H9 (cell line): ENCODE results near the gene DHRS2. TPM values are rescaled to one million over a fixed set of nuclear protein-coding genes. Genes with fewer than 3 reads are reported as not detected.

Source experiments
- DNase-seq: peaks from one replicate; pipeline ENCODE4 v3.0.0-alpha.2; 2017
- H2AFZ ChIP-seq: one replicate; pipeline ENCODE4 v1.6.1; 2013; ENCODE audit warnings: mild to moderate bottlenecking, low read length, control low read depth, moderate library complexity
- H2AK5ac ChIP-seq: 2 replicates; pipeline ENCODE4 v1.6.1; 2013; ENCODE audit warnings: low read length, control low read depth, mixed read lengths; ENCODE audit not compliant: insufficient read length
- H2BK120ac ChIP-seq: one replicate; pipeline ENCODE4 v1.6.1; 2013; ENCODE audit warnings: low read depth, mild to moderate bottlenecking, low read length, control low read depth, inconsistent platforms; ENCODE audit not compliant: poor library complexity, severe bottlenecking
- H2BK12ac ChIP-seq: 2 replicates; pipeline ENCODE4 v1.6.1; 2013; ENCODE audit warnings: low read length, control low read depth, mixed read lengths, low read depth; ENCODE audit not compliant: insufficient read length
- H2BK15ac ChIP-seq: 2 replicates; pipeline ENCODE4 v1.6.1; 2013; ENCODE audit warnings: low read depth, low read length, control low read depth
- H2BK20ac ChIP-seq: one replicate; pipeline ENCODE4 v1.6.1; 2013; ENCODE audit warnings: low read depth, mild to moderate bottlenecking, low read length, control low read depth, inconsistent platforms; ENCODE audit not compliant: poor library complexity, severe bottlenecking
- H2BK5ac ChIP-seq: 2 replicates; pipeline ENCODE4 v1.6.1; 2013; ENCODE audit warnings: low read length, control low read depth, mixed read lengths; ENCODE audit not compliant: insufficient read length
- H3K14ac ChIP-seq: 2 replicates; pipeline ENCODE4 v1.6.1; 2013; ENCODE audit warnings: low read length, control low read depth; ENCODE audit not compliant: insufficient read depth
- H3K18ac ChIP-seq: 2 replicates; pipeline ENCODE4 v1.6.1; 2013; ENCODE audit warnings: low read depth, mild to moderate bottlenecking, mixed read lengths, low read length, control low read depth; ENCODE audit not compliant: insufficient read length
- H3K23ac ChIP-seq: 2 replicates; pipeline ENCODE4 v1.6.1; 2013; ENCODE audit warnings: low read length, control low read depth, mixed read lengths, low read depth; ENCODE audit not compliant: insufficient read length
- H3K23me2 ChIP-seq: 2 replicates; pipeline ENCODE4 v1.6.1; 2013; ENCODE audit warnings: low read depth, mild to moderate bottlenecking, mixed read lengths, low read length, control low read depth; ENCODE audit not compliant: insufficient read length, poor library complexity, severe bottlenecking
- H3K27ac ChIP-seq: 2 replicates; pipeline ENCODE4 v1.5.1; 2013; ENCODE audit warnings: low read length, control low read depth, mixed read lengths, low read depth; ENCODE audit not compliant: insufficient read length
- H3K27me3 ChIP-seq: 2 replicates; pipeline ENCODE4 v1.6.1; 2013; ENCODE audit warnings: low read length, control low read depth, inconsistent platforms; ENCODE audit not compliant: insufficient read depth
- H3K4ac ChIP-seq: 2 replicates; pipeline ENCODE4 v1.6.1; 2013; ENCODE audit warnings: low read depth, mild to moderate bottlenecking, control low read depth, inconsistent platforms, low read length, moderate library complexity
- H3K4me1 ChIP-seq: 2 replicates; pipeline ENCODE4 v1.6.1; 2013; ENCODE audit warnings: low read length, control low read depth, inconsistent platforms; ENCODE audit not compliant: insufficient read depth
- H3K4me2 ChIP-seq: 2 replicates; pipeline ENCODE4 v1.6.1; 2013; ENCODE audit warnings: low read length, control low read depth, mixed read lengths; ENCODE audit not compliant: insufficient read length, insufficient read depth
- H3K56ac ChIP-seq: 2 replicates; pipeline ENCODE4 v1.6.1; 2013; ENCODE audit warnings: low read depth, mild to moderate bottlenecking, mixed read lengths, low read length, control low read depth; ENCODE audit not compliant: insufficient read length
- H3K79me1 ChIP-seq: 2 replicates; pipeline ENCODE4 v1.6.1; 2013; ENCODE audit warnings: low read depth, mild to moderate bottlenecking, moderate library complexity, low read length, control low read depth, inconsistent platforms; ENCODE audit not compliant: insufficient read depth, poor library complexity, severe bottlenecking
- H3K79me2 ChIP-seq: 2 replicates; pipeline ENCODE4 v1.6.1; 2013; ENCODE audit warnings: low read length, control low read depth, inconsistent platforms; ENCODE audit not compliant: insufficient read depth
- H3K9ac ChIP-seq: 2 replicates; pipeline ENCODE4 v1.6.1; 2013; ENCODE audit warnings: low read length, control low read depth, mixed read lengths; ENCODE audit not compliant: insufficient read length; ENCODE audit errors: extremely low read depth
- H3K9me3 ChIP-seq: one replicate; pipeline ENCODE4 v1.6.1; 2013; ENCODE audit warnings: low read depth, low read length, inconsistent platforms; ENCODE audit not compliant: control insufficient read depth
- H3T11ph ChIP-seq: one replicate; pipeline ENCODE4 v1.6.1; 2013; ENCODE audit warnings: mild to moderate bottlenecking, low read length, control low read depth, inconsistent platforms
- H4K20me1 ChIP-seq: one replicate; pipeline ENCODE4 v1.6.1; 2013; ENCODE audit not compliant: control insufficient read depth, insufficient read length, insufficient read depth
- H4K5ac ChIP-seq: 2 replicates; pipeline ENCODE4 v1.6.1; 2013; ENCODE audit warnings: low read depth, mild to moderate bottlenecking, mixed read lengths, low read length, control low read depth; ENCODE audit not compliant: insufficient read length
- H4K8ac ChIP-seq: replicated peaks from 2 replicates; pipeline ENCODE4 v1.6.1; 2013; ENCODE audit warnings: low read length, control low read depth, mixed read lengths, low read depth; ENCODE audit not compliant: insufficient read length
- H4K91ac ChIP-seq: 2 replicates; pipeline ENCODE4 v1.6.1; 2013; ENCODE audit warnings: low read depth, mild to moderate bottlenecking, moderate library complexity, mixed read lengths, low read length, control low read depth; ENCODE audit not compliant: insufficient read length
- H3K27ac Mint-ChIP-seq, 3 experiments: 2 replicates in 2 of 3; 3 replicates in 1 of 3; pipeline ENCODE4 v1.8.0; 2020 to 2021; ENCODE audit warnings: mixed read lengths in 3 of 3, mild to moderate bottlenecking in 1 of 3, moderate library complexity in 1 of 3
- H3K27me3 Mint-ChIP-seq: 2 replicates; pipeline ENCODE4 v1.8.0; 2021; ENCODE audit warnings: low read depth, mild to moderate bottlenecking, moderate library complexity, mixed read lengths
- H3K36me3 Mint-ChIP-seq, 3 experiments: 2 replicates in 2 of 3; 3 replicates in 1 of 3; pipeline ENCODE4 v1.8.0; 2020 to 2021; ENCODE audit warnings: low read depth in 3 of 3, mixed read lengths in 3 of 3; ENCODE audit not compliant: insufficient read depth in 1 of 3
- H3K4me1 Mint-ChIP-seq, 2 experiments: 2 replicates each; pipeline ENCODE4 v1.8.0; 2020; ENCODE audit warnings: mixed read lengths in 2 of 2
- H3K4me3 Mint-ChIP-seq, 2 experiments: 2 replicates in 1 of 2; 3 replicates in 1 of 2; pipeline ENCODE4 v1.8.0; 2020 to 2021; ENCODE audit warnings: mild to moderate bottlenecking in 2 of 2, mixed read lengths in 2 of 2, moderate library complexity in 1 of 2
- H3K9me3 Mint-ChIP-seq, 2 experiments: 2 replicates in 1 of 2; 3 replicates in 1 of 2; pipeline ENCODE4 v1.8.0; 2020; ENCODE audit warnings: mild to moderate bottlenecking in 2 of 2, mixed read lengths in 2 of 2, moderate library complexity in 1 of 2
- CTCF ChIP-seq: fragments of 200-600 bp; sonication (generic); conservative IDR thresholded peaks from 3 replicates; pipeline ENCODE4 v1.8.0; 2021; ENCODE audit warnings: antibody characterized with exemption, mild to moderate bottlenecking
- WGBS: extraction: QIAGEN DNeasy Blood & Tissue Kit; methylation state at CpG from one replicate; pipeline ENCODE4 v1.1.7; 2013; ENCODE audit warnings: missing lambda C conversion rate, low lambda C conversion rate, mixed read lengths; ENCODE audit not compliant: insufficient read length; ENCODE audit errors: extremely low coverage; 5-methylcytosine and 5-hydroxymethylcytosine counted together
- total RNA-seq: library from RNA; stranded (reverse); gene quantifications from 2 replicates; pipeline ENCODE4 v1.2.1, GENCODE V29; 2021

The DHRS2 gene
- total RNA-seq, 1 experiment from 2014 or later = 0.66 TPM

- H3K36me3 Mint-ChIP-seq = peaks cover 0 to 2% (median 0%) of the 10 kb centered on the region in 3 experiments; a peak in 3 of 7 replicates
- WGBS = no CpG with 5 or more reads among the region's 5 CpGs
These were observed 12.7 kb downstream of the DHRS2 start for GRCh38 chr14:23648764-23649460.

More at GRCh38 chr14:23648764-23649460, 12.7 kb downstream of the DHRS2 start:
- Histone ChIP-seq H4K20me1 (no peaks in the 10 kb centered on the region), H3K79me2 (no peaks in the 10 kb centered on the region), H3K14ac (no peak overlapping the region), H3K23me2 (no peaks in the 10 kb centered on the region), H2AFZ (no peak overlapping the region), H3K79me1 (no peaks in the 10 kb centered on the region), H3T11ph (no peak overlapping the region), H3K4me1 (no peaks in the 10 kb centered on the region), H3K9me3 (no peaks in the 10 kb centered on the region), H3K27ac (no peak overlapping the region), H4K91ac (no peak overlapping the region), H2BK20ac (no peak overlapping the region), H3K4me2 (no peak overlapping the region), H3K9ac (no peak overlapping the region), H2BK12ac (no peak overlapping the region), H4K5ac (peak overlapping the region; percentile 26), H3K27me3 (no peaks in the 10 kb centered on the region), H4K8ac (no peak overlapping the region), H2BK15ac (no peak overlapping the region), H3K4ac (no peak overlapping the region), H3K23ac (no peak overlapping the region), H2AK5ac (no peak overlapping the region), H3K56ac (no peak overlapping the region), H3K18ac (no peak overlapping the region), H2BK5ac (no peak overlapping the region), H2BK120ac (no peak overlapping the region)
- Mint-ChIP-seq H3K27me3 (no peaks in the 10 kb centered on the region; the same call in none of the 2 replicates), H3K9me3 (peaks cover 3 to 42% of the 10 kb centered on the region in 2 experiments; a peak in 3 of 5 replicates), H3K27ac (no peak overlapping the region), H3K4me3 (no peak overlapping the region), H3K4me1 (no peaks in the 10 kb centered on the region)
- TF ChIP-seq CTCF = no peak
- no peak for DNase-seq
